ENCODE results near the gene ESPN. TPM values are rescaled to one million over a fixed set of nuclear protein-coding genes. Genes with fewer than 3 reads are reported as not detected.

The ESPN gene
- total and polyA plus RNA-seq, 2 of the 8 experiments (the other 6 are each of a cell fraction or from before 2014, with no cell fraction given) = 5.2 to 16.3 TPM

DNA sequence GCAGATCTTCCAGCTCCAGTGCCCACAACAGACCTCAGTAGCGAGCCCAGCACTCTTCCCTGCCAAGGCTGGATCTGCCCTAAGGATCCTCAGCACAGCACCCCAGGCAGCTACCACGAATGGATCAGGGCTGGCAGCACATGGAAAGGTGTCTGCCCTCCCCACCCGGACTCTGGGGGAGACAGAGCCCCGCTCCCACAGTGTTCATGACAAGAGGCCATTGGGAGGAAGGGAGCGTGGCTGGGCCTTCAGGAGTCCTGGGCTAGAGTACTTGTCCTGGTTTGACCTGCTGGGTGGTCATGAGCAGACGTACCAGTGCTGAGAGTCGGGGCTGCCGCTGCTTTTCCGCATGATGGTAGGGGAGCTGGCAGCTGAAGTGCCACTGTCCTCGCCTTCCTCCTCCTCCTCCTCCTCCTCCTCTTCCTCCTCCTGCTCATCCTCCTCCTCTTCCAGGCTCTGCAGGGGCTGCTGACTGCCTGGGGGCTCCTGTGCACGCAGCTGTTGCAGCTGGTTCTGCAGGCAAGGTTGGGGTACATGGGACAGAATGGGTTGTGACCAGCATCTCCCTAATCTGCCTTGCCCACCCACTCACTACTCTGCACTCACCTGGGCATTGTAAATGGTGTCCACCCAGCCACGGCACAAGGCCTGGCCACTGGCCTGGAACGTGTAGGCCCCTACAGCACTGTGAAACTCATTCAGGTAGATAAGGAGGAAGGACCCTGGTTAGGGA is 44.3 kb downstream of the ESPN start (continued):
- TF ChIP-seq TAF1 (IDR thresholded peaks at IDR 0.05; ENCODE audit: low read depth, low read length) (no peak), SUZ12 (IDR thresholded peaks at IDR 0.05; ENCODE audit: low read length) (no peak), CHD1 (IDR thresholded peaks at IDR 0.05; ENCODE audit: low read depth, low read length) (no peak), CBX5 (IDR thresholded peaks at IDR 0.05; ENCODE audit: low read depth, low read length) (no peak)

Measured in H1 (cell line).